ENCODE results near the gene DIPK1A. TPM values are rescaled to one million over a fixed set of nuclear protein-coding genes. Genes with fewer than 3 reads are reported as not detected.
A peak's percentile ranks its signal among the peaks of the same experiment; 100 is the strongest.

The DIPK1A gene
- total RNA-seq, 1 experiment from 2014 or later, result 3.8 TPM

DNA sequence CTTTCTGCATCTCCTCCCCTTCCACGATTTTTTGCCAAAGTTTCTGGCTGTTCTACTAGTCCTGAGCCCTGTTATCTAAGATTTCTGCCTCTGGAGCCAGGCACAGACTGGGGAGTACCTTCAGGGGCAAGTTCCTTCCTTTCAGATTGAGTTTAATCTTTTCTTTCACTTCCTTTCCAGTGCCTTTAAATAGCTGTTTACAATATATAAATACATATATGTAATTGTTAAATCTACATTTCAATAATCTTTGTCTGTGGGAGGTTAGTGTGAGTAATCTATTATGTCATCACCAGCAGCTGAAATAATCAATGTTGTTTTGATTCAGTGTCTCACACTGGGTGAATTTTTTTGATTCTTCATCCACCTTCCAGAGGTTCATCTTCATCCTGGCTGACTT lies 31.8 kb downstream of the DIPK1A start:
- Mint-ChIP-seq H3K4me3 (no peak overlapping the region), H3K27me3 (ENCODE audit: low read depth) (no peaks in the 10 kb centered on the region), H3K27ac (no peak overlapping the region), H3K9me3 (no peaks in the 10 kb centered on the region), H3K36me3 (ENCODE audit: insufficient read depth in 1 of 3, low read depth in 3 of 3) (no peaks in the 10 kb centered on the region; a peak in 1 of 7 replicates), H3K4me1 (peaks cover 0 to 2% of the 10 kb centered on the region in 2 experiments; a peak in 1 of 4 replicates)
- Histone ChIP-seq H2BK20ac (ENCODE audit: low read depth, low read length, poor library complexity, severe bottlenecking) (no peak overlapping the region), H4K5ac (ENCODE audit: insufficient read length, low read depth, low read length) (no peak overlapping the region), H3K27ac (ENCODE audit: insufficient read length, low read depth, low read length) (no peak overlapping the region), H3K79me2 (ENCODE audit: insufficient read depth, low read length) (no peaks in the 10 kb centered on the region), H4K20me1 (ENCODE audit: control insufficient read depth, insufficient read depth, insufficient read length) (no peaks in the 10 kb centered on the region), H3K18ac (ENCODE audit: insufficient read length, low read depth, low read length) (no peak overlapping the region), H3K9ac (ENCODE audit: extremely low read depth, insufficient read length, low read length) (no peak overlapping the region), H3K4me2 (ENCODE audit: insufficient read depth, insufficient read length, low read length) (no peak overlapping the region), H3K27me3 (ENCODE audit: insufficient read depth, low read length) (no peaks in the 10 kb centered on the region), H3T11ph (ENCODE audit: low read length) (no peak overlapping the region), H2BK12ac (ENCODE audit: insufficient read length, low read depth, low read length) (no peak overlapping the region), H4K8ac (replicated peaks; ENCODE audit: insufficient read length, low read depth, low read length) (no peak overlapping the region), H3K4me1 (ENCODE audit: insufficient read depth, low read length) (peaks cover 3% of the 10 kb centered on the region; the same call in 1 of the 2 replicates), H3K9me3 (ENCODE audit: control insufficient read depth, low read depth, low read length) (no peaks in the 10 kb centered on the region), H2BK5ac (ENCODE audit: insufficient read length, low read length) (peak overlapping the region; percentile 8), H3K56ac (ENCODE audit: insufficient read length, low read depth, low read length) (no peak overlapping the region), H2AK5ac (ENCODE audit: insufficient read length, low read length) (no peak overlapping the region), H2AFZ (ENCODE audit: low read length) (no peak overlapping the region), H3K79me1 (ENCODE audit: insufficient read depth, low read depth, low read length, poor library complexity, severe bottlenecking) (no peaks in the 10 kb centered on the region), H4K91ac (ENCODE audit: insufficient read length, low read depth, low read length) (no peak overlapping the region), H2BK15ac (ENCODE audit: low read depth, low read length) (no peak overlapping the region), H2BK120ac (ENCODE audit: low read depth, low read length, poor library complexity, severe bottlenecking) (no peak overlapping the region), H3K23me2 (ENCODE audit: insufficient read length, low read depth, low read length, poor library complexity, severe bottlenecking) (no peaks in the 10 kb centered on the region), H3K4ac (ENCODE audit: low read depth, low read length) (no peak overlapping the region), H3K14ac (ENCODE audit: insufficient read depth, low read length) (no peak overlapping the region), H3K23ac (ENCODE audit: insufficient read length, low read depth, low read length) (no peak overlapping the region)
- no peak for DNase-seq
- WGBS (ENCODE audit: extremely low coverage, insufficient read length, low lambda C conversion rate), result no CpG with 5 or more reads among the region's 1 CpG
- TF ChIP-seq, protein P1, sequence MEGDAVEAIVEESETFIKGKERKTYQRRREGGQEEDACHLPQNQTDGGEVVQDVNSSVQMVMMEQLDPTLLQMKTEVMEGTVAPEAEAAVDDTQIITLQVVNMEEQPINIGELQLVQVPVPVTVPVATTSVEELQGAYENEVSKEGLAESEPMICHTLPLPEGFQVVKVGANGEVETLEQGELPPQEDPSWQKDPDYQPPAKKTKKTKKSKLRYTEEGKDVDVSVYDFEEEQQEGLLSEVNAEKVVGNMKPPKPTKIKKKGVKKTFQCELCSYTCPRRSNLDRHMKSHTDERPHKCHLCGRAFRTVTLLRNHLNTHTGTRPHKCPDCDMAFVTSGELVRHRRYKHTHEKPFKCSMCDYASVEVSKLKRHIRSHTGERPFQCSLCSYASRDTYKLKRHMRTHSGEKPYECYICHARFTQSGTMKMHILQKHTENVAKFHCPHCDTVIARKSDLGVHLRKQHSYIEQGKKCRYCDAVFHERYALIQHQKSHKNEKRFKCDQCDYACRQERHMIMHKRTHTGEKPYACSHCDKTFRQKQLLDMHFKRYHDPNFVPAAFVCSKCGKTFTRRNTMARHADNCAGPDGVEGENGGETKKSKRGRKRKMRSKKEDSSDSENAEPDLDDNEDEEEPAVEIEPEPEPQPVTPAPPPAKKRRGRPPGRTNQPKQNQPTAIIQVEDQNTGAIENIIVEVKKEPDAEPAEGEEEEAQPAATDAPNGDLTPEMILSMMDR (conservative IDR thresholded peaks at IDR 0.05), result no peak

Measured in H9 (cell line).